HCT116 (cell line): Measurements from ENCODE around the gene C2orf76. TPM values are rescaled to one million over a fixed set of nuclear protein-coding genes. Genes with fewer than 3 reads are reported as not detected.

Experiments
- ATAC-seq: fragments of 200-7000 bp; cut with Tn5 transposase; 2 replicates; pipeline ENCODE4 v1.9.1; 2020; ENCODE audit warnings: mild to moderate bottlenecking, moderate library complexity
- BruUV-seq: library from RNA; stranded (reverse); fragments of 400-500 nt; replicated peaks from 2 replicates; lab custom pipeline; 2021; lab: Mats Ljungman, UMichigan
- CTCF ChIA-PET: fragments of 300-600 bp; sonication (Branson Sonifier 250); formaldehyde crosslinking; loops from one replicate; lab custom pipeline; 2021; ENCODE audit warnings: antibody characterized with exemption; lab: Charles Lee
- POLR2A ChIA-PET: fragments of 300-600, 350-600 bp; sonication (Branson Sonifier 250); formaldehyde crosslinking; loops from one replicate; lab custom pipeline; 2021; ENCODE audit warnings: antibody characterized with exemption; lab: Charles Lee
- RAD21 ChIA-PET, 2 experiments: fragments of 300-600 bp; sonication (Branson Sonifier 250); formaldehyde crosslinking; loops; one replicate each; lab custom pipeline; 2023; ENCODE audit warnings: low total read pairs in 2 of 2; ENCODE audit not compliant: uncharacterized antibody in 2 of 2, unreplicated experiment in 2 of 2, low non-redundant PET in 1 of 2; lab: Charles Lee
- DNase-seq: peaks from one replicate; pipeline ENCODE4 v3.0.0-alpha.2; 2010; ENCODE audit warnings: low read depth, low spot score
- H2AFZ ChIP-seq: fragments of 200-600 bp; shearing (Covaris generic), sonication (generic); 2 replicates; pipeline ENCODE4 v1.6.1; 2017; ENCODE audit warnings: low read depth, mixed run types, mixed read lengths, antibody characterized with exemption, low read length; ENCODE audit not compliant: poor library complexity, severe bottlenecking
- H3K27ac ChIP-seq: 2 replicates; pipeline ENCODE4 v1.5.1; 2012; ENCODE audit warnings: low read depth, low read length
- H3K27me3 ChIP-seq: fragments of 200-600 bp; sonication (generic); 2 replicates; pipeline ENCODE4 v1.6.1; 2016; ENCODE audit warnings: mixed run types, low read length, mixed read lengths; ENCODE audit not compliant: insufficient read depth
- H3K36me3 ChIP-seq, 2 experiments: fragments of 200-500 bp in 1 of 2; fragments of 200-600 bp in 1 of 2; sonication (Bioruptor generic) in 1 of 2; sonication (generic) in 1 of 2; 2 replicates each; pipeline versions ENCODE4 v1.5.1 to v1.6.1; 2014 to 2016; ENCODE audit warnings: low read length in 2 of 2, inconsistent platforms in 1 of 2, mixed read lengths in 1 of 2, mixed run types in 1 of 2; ENCODE audit not compliant: insufficient read depth in 2 of 2, control insufficient read depth in 1 of 2
- H3K4me1 ChIP-seq, 2 experiments: fragments of 200-600 bp in 1 of 2; sonication (generic) in 1 of 2; 2 replicates each; pipeline versions ENCODE4 v1.5.1 to v1.6.1; 2012 to 2017; ENCODE audit warnings: low read length in 2 of 2, inconsistent platforms in 1 of 2, mild to moderate bottlenecking in 1 of 2, mixed read lengths in 1 of 2, mixed run types in 1 of 2, moderate library complexity in 1 of 2; ENCODE audit not compliant: insufficient read depth in 2 of 2, control insufficient read depth in 1 of 2
- H3K4me2 ChIP-seq: fragments of 200-600 bp; sonication (generic); 2 replicates; pipeline ENCODE4 v1.6.1; 2017; ENCODE audit warnings: mixed run types, low read length, mixed read lengths
- H3K4me3 ChIP-seq, 2 experiments: fragments of 200-600 bp in 1 of 2; sonication (generic) in 1 of 2; replicated peaks in 1 of 2; 2 replicates each; pipeline ENCODE4 v1.5.1; 2011 to 2016; ENCODE audit warnings: low read length in 2 of 2, control low read depth in 1 of 2, low read depth in 1 of 2, mild to moderate bottlenecking in 1 of 2, mixed read lengths in 1 of 2, mixed run types in 1 of 2
- H3K79me2 ChIP-seq: fragments of 200-600 bp; sonication (generic); 2 replicates; pipeline ENCODE4 v1.6.1; 2017; ENCODE audit warnings: mild to moderate bottlenecking, mixed run types, low read length, moderate library complexity, mixed read lengths; ENCODE audit not compliant: insufficient read depth
- H3K9ac ChIP-seq: fragments of 200-600 bp; sonication (generic); 2 replicates; pipeline ENCODE4 v1.6.1; 2016; ENCODE audit warnings: low read length, mixed read lengths
- H3K9me2 ChIP-seq: fragments of 200-600 bp; sonication (generic), shearing (Covaris generic); 2 replicates; pipeline ENCODE4 v1.6.1; 2017; ENCODE audit warnings: mixed run types, mild to moderate bottlenecking, moderate library complexity; ENCODE audit not compliant: insufficient read depth
- H3K9me3 ChIP-seq, 2 experiments: fragments of 200-500 bp in 1 of 2; fragments of 200-600 bp in 1 of 2; sonication (Bioruptor generic) in 1 of 2; sonication (generic) in 1 of 2; 2 replicates each; pipeline ENCODE4 v1.6.1; 2014 to 2017; ENCODE audit warnings: low read length in 2 of 2, mixed read lengths in 2 of 2, inconsistent platforms in 1 of 2, low read depth in 1 of 2, mild to moderate bottlenecking in 1 of 2, mixed run types in 1 of 2, moderate library complexity in 1 of 2; ENCODE audit not compliant: control insufficient read depth in 1 of 2, insufficient read depth in 1 of 2
- H4K20me1 ChIP-seq: fragments of 200-600 bp; sonication (generic), shearing (Covaris generic); 2 replicates; pipeline ENCODE4 v1.6.1; 2017; ENCODE audit warnings: mixed run types, mild to moderate bottlenecking, moderate library complexity; ENCODE audit not compliant: insufficient read depth
- MAX ChIP-seq: IDR thresholded peaks from 2 replicates; pipeline ENCODE4 v1.6.1; 2012
- SP1 ChIP-seq: IDR thresholded peaks from 2 replicates; pipeline ENCODE4 v1.6.1; 2012; ENCODE audit warnings: low read depth
- SRF ChIP-seq: IDR thresholded peaks from 2 replicates; pipeline ENCODE4 v1.6.1; 2012; ENCODE audit warnings: low read depth
- YY1 ChIP-seq: IDR thresholded peaks from 2 replicates; pipeline ENCODE4 v1.6.1; 2011; ENCODE audit warnings: low read length, low read depth, moderate library complexity, mild to moderate bottlenecking; ENCODE audit not compliant: insufficient replicate concordance; ENCODE audit errors: extremely low read depth
- ZFX ChIP-seq: fragments of 450-650 bp; IDR thresholded peaks from 2 replicates; pipeline ENCODE4 v1.6.1; 2017
- ZNF274 ChIP-seq: fragments of 200-500 bp; sonication (Bioruptor generic); IDR thresholded peaks from 2 replicates; pipeline ENCODE4 v1.6.1; 2014; ENCODE audit warnings: mild to moderate bottlenecking, low read depth, low read length, inconsistent platforms
- intact Hi-C: fragments of 100-400 bp; cut with micrococcal nuclease; formaldehyde crosslinking; loops from 2 replicates; pipeline ENCODE4 v1.10.0; 2022
- total RNA-seq: library from RNA; stranded (reverse); gene quantifications from one replicate; pipeline ENCODE4 v1.2.1, GENCODE V29; 2021; ENCODE audit not compliant: unreplicated experiment
- TF ChIP-seq, protein P1 (sequence below): IDR thresholded peaks from 2 replicates; pipeline ENCODE4 v1.6.1; 2011; ENCODE audit warnings: mild to moderate bottlenecking, low read length, moderate library complexity; ENCODE audit not compliant: insufficient replicate concordance; ENCODE audit errors: extremely low read depth
- TF ChIP-seq, protein P2 (sequence below): IDR thresholded peaks from 2 replicates; pipeline ENCODE4 v1.6.1; 2012; ENCODE audit warnings: low read depth

The C2orf76 gene
- total RNA-seq, 1 experiment from 2014 or later = 10.5 TPM

DNA sequence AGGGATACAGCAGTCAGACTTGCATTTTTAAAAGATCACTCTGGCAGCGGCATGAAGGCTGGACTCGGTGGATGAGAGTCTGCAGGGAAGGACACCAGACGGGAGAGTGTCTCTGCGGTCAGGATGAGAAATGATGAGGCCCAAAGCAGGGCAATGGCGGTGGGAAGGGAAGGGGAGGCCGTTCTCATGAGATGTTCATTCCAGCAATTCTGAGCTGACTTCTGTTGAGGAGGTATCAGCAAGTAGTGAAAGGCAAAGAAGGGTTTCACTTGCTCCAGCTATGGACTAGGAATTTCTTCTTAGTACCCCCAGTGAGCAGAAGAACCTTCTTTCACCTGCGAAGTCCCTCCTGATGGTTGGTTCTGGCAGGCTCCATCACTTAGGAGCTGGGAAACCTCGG lies 80.0 kb downstream of the C2orf76 start:
- DNase-seq = no peak
- TF ChIP-seq YY1 (no peak), ZFX (no peak), SRF (no peak), SP1 (no peak), ZNF274 (no peak)
- TF ChIP-seq, protein P1, sequence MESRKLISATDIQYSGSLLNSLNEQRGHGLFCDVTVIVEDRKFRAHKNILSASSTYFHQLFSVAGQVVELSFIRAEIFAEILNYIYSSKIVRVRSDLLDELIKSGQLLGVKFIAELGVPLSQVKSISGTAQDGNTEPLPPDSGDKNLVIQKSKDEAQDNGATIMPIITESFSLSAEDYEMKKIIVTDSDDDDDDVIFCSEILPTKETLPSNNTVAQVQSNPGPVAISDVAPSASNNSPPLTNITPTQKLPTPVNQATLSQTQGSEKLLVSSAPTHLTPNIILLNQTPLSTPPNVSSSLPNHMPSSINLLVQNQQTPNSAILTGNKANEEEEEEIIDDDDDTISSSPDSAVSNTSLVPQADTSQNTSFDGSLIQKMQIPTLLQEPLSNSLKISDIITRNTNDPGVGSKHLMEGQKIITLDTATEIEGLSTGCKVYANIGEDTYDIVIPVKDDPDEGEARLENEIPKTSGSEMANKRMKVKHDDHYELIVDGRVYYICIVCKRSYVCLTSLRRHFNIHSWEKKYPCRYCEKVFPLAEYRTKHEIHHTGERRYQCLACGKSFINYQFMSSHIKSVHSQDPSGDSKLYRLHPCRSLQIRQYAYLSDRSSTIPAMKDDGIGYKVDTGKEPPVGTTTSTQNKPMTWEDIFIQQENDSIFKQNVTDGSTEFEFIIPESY = no peak
- TF ChIP-seq, all 23 proteins: peak for 0
- Histone ChIP-seq H3K9me3 (no peaks in the 10 kb centered on the region), H3K4me2 (no peak overlapping the region), H3K4me3 (no peak overlapping the region), H3K9me2 (no peaks in the 10 kb centered on the region), H3K36me3 (no peaks in the 10 kb centered on the region), H2AFZ (no peak overlapping the region), H3K27me3 (no peaks in the 10 kb centered on the region), H3K4me1 (peaks cover 0 to 6% of the 10 kb centered on the region in 2 experiments; a peak in 1 of 4 replicates), H3K79me2 (no peaks in the 10 kb centered on the region), H3K27ac (no peak overlapping the region), H4K20me1 (no peaks in the 10 kb centered on the region), H3K9ac (no peak overlapping the region)
- no TSS peak for BruUV-seq
- ATAC-seq = no peak
- POLR2A ChIA-PET = no interaction called here
- intact Hi-C loops = no loop called here
- RAD21 ChIA-PET = interaction anchor here in 1 of 2 experiments (0.6 to 1.2 kb wide), 2 partner anchors 56 to 404 kb away, joined by 3 read pairs; no protein-coding TSS in a partner anchor
- CTCF ChIA-PET = no interaction called here

DNA sequence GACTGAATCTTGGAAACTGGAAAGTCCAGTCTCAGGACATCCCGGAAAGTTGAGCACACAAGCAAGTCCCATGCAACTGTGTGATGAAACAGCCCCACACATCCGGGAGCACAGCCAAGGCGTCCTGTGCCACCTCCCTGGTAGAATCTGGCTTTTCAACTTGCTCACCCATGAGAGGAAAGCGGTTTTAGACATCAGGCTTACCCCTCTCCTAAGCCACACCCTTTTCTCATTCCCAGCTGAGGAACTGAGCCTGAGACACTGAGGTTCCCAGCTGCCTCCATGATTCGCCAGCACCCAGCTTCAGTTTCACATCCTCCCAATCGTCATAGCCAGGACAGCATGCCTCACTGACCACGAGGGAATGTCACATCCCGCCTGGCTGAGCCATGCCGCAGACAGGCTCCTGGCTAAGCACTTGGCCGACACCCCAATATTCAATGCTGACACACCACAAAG lies 82.7 kb downstream of the C2orf76 start:
- Histone ChIP-seq H3K9me3 (no peaks in the 10 kb centered on the region), H4K20me1 (no peaks in the 10 kb centered on the region), H3K4me2 (no peak overlapping the region)
- TF ChIP-seq MAX = peak; percentile 40; the same call in 1 of the 2 replicates
- TF ChIP-seq, protein P2, sequence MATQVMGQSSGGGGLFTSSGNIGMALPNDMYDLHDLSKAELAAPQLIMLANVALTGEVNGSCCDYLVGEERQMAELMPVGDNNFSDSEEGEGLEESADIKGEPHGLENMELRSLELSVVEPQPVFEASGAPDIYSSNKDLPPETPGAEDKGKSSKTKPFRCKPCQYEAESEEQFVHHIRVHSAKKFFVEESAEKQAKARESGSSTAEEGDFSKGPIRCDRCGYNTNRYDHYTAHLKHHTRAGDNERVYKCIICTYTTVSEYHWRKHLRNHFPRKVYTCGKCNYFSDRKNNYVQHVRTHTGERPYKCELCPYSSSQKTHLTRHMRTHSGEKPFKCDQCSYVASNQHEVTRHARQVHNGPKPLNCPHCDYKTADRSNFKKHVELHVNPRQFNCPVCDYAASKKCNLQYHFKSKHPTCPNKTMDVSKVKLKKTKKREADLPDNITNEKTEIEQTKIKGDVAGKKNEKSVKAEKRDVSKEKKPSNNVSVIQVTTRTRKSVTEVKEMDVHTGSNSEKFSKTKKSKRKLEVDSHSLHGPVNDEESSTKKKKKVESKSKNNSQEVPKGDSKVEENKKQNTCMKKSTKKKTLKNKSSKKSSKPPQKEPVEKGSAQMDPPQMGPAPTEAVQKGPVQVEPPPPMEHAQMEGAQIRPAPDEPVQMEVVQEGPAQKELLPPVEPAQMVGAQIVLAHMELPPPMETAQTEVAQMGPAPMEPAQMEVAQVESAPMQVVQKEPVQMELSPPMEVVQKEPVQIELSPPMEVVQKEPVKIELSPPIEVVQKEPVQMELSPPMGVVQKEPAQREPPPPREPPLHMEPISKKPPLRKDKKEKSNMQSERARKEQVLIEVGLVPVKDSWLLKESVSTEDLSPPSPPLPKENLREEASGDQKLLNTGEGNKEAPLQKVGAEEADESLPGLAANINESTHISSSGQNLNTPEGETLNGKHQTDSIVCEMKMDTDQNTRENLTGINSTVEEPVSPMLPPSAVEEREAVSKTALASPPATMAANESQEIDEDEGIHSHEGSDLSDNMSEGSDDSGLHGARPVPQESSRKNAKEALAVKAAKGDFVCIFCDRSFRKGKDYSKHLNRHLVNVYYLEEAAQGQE = no peak
- TF ChIP-seq, all 23 proteins: peak for 1
- H3K9me2 ChIP-seq = no peaks in the 10 kb centered on the region
- RAD21 ChIA-PET = no interaction called here
- no peak overlapping the region for H3K27ac ChIP-seq
- CTCF ChIA-PET = no interaction called here
- H2AFZ ChIP-seq = no peak overlapping the region
- ATAC-seq = peak; percentile 32
- no peaks in the 10 kb centered on the region for H3K79me2 ChIP-seq
- H3K9ac ChIP-seq = no peak overlapping the region
- no TSS peak for BruUV-seq
- intact Hi-C loops = no loop called here
- H3K4me1 ChIP-seq = no peaks in the 10 kb centered on the region
- no peaks in the 10 kb centered on the region for H3K27me3 ChIP-seq
- H3K36me3 ChIP-seq = no peaks in the 10 kb centered on the region
- H3K4me3 ChIP-seq = no peak overlapping the region
- DNase-seq = no peak
- POLR2A ChIA-PET = no interaction called here
